B cell (primary cell): Measurements from ENCODE around the gene AP2B1. TPM values are rescaled to one million over a fixed set of nuclear protein-coding genes. Genes with fewer than 3 reads are reported as not detected.

ENCODE experiments used
- ATAC-seq: fragments of 200-7000 bp; cut with Tn5 transposase; one replicate; pipeline ENCODE4 v1.10.0; 2021; ENCODE audit warnings: low read depth, mild to moderate bottlenecking, moderate number of reproducible peaks, moderate library complexity
- CTCF ChIA-PET: fragments of 350-600 bp; sonication (Branson Sonifier 250); formaldehyde crosslinking; loops from one replicate; lab custom pipeline; 2021; ENCODE audit warnings: antibody characterized with exemption, inconsistent platforms; lab: Charles Lee
- POLR2A ChIA-PET: fragments of 350-600 bp; sonication (Branson Sonifier 250); formaldehyde crosslinking; loops from one replicate; lab custom pipeline; 2021; ENCODE audit warnings: antibody characterized with exemption; lab: Charles Lee
- DNase-seq: peaks from one replicate; pipeline ENCODE4 v3.0.0; 2013
- H2AFZ ChIP-seq: 2 replicates; pipeline ENCODE4 v1.6.1; 2012; ENCODE audit warnings: mild to moderate bottlenecking, low read depth, low read length; ENCODE audit not compliant: insufficient read depth, poor library complexity, severe bottlenecking
- H3K27ac ChIP-seq, 2 donors: 1 replicate in 1 of 2; 2 replicates in 1 of 2; pipeline ENCODE4 v1.5.1; 2012 to 2013; ENCODE audit warnings: low read length in 2 of 2, mild to moderate bottlenecking in 2 of 2, moderate library complexity in 1 of 2
- H3K27me3 ChIP-seq, 4 experiments: fragments of 200-600 bp in 1 of 4; sonication (generic) in 1 of 4; replicated peaks in 1 of 4; 1 replicate in 2 of 4; 2 replicates in 2 of 4; pipeline versions ENCODE4 v1.6.1 to v1.7.0; 2013 to 2016; ENCODE audit warnings: low read length in 3 of 4, mild to moderate bottlenecking in 2 of 4, mixed read lengths in 1 of 4, moderate library complexity in 1 of 4; ENCODE audit not compliant: insufficient read depth in 4 of 4, control insufficient read depth in 3 of 4; ENCODE audit errors: control extremely low read depth in 1 of 4
- H3K36me3 ChIP-seq, 2 experiments: replicated peaks in 1 of 2; 1 replicate in 1 of 2; 2 replicates in 1 of 2; pipeline versions ENCODE4 v1.6.1 to v1.7.1; 2013; ENCODE audit warnings: low read length in 1 of 2; ENCODE audit not compliant: insufficient read depth in 2 of 2, control insufficient read depth in 1 of 2; ENCODE audit errors: control extremely low read depth in 1 of 2, extremely low read depth in 1 of 2
- H3K4me1 ChIP-seq, 2 donors: fragments of 200-600 bp in 1 of 2; sonication (generic) in 1 of 2; 1 replicate in 1 of 2; 2 replicates in 1 of 2; pipeline versions ENCODE4 v1.5.1 to v1.6.1; 2013 to 2017; ENCODE audit warnings: low read length in 2 of 2; ENCODE audit not compliant: control insufficient read depth in 2 of 2, insufficient read depth in 2 of 2
- H3K4me2 ChIP-seq: replicated peaks from 2 replicates; pipeline ENCODE3; 2012; ENCODE audit warnings: mild to moderate bottlenecking, low read depth, low read length; ENCODE audit not compliant: poor library complexity, severe bottlenecking
- H3K4me3 ChIP-seq, 5 experiments: fragments of 200-600 bp in 1 of 5; sonication (generic) in 1 of 5; 1 replicate in 3 of 5; 2 replicates in 2 of 5; pipeline versions ENCODE4 v1.5.1 to v1.7.0; 2011 to 2016; ENCODE audit warnings: low read length in 4 of 5, mild to moderate bottlenecking in 4 of 5, low read depth in 2 of 5, control low read depth in 1 of 5, moderate library complexity in 1 of 5; ENCODE audit not compliant: insufficient read depth in 1 of 5; ENCODE audit errors: control extremely low read depth in 1 of 5, extremely low read depth in 1 of 5
- H3K79me2 ChIP-seq: fragments of 200-600 bp; sonication (generic); one replicate; pipeline ENCODE4 v1.6.0; 2016; ENCODE audit warnings: low read length; ENCODE audit not compliant: control insufficient read depth, insufficient read depth
- H3K9ac ChIP-seq: fragments of 200-600 bp; sonication (generic); 2 replicates; pipeline ENCODE4 v1.6.1; 2017; ENCODE audit warnings: mild to moderate bottlenecking, low read length, moderate library complexity
- H3K9me3 ChIP-seq, 3 donors: one replicate each; pipeline versions ENCODE4 v1.6.1 to v1.7.1; 2013; ENCODE audit warnings: low read length in 2 of 3; ENCODE audit not compliant: control insufficient read depth in 2 of 3, insufficient read depth in 1 of 3; ENCODE audit errors: control extremely low read depth in 1 of 3
- H4K20me1 ChIP-seq: 2 replicates; pipeline ENCODE4 v1.6.0; 2012; ENCODE audit warnings: mild to moderate bottlenecking, low read length; ENCODE audit not compliant: insufficient read depth, control insufficient read depth, poor library complexity, severe bottlenecking
- H3K27ac Mint-ChIP-seq: one replicate; pipeline ENCODE4 v1.8.0; 2021; ENCODE audit warnings: mixed read lengths
- H3K27me3 Mint-ChIP-seq: one replicate; pipeline ENCODE4 v1.8.0; 2021; ENCODE audit warnings: mixed read lengths
- H3K4me1 Mint-ChIP-seq: one replicate; pipeline ENCODE4 v1.8.0; 2021; ENCODE audit warnings: mixed read lengths
- H3K4me3 Mint-ChIP-seq: one replicate; pipeline ENCODE4 v1.8.0; 2021; ENCODE audit warnings: mixed read lengths
- H3K9me3 Mint-ChIP-seq: one replicate; pipeline ENCODE4 v1.8.0; 2022; ENCODE audit warnings: mixed read lengths; ENCODE audit not compliant: insufficient read depth
- CTCF ChIP-seq: fragments of 200-600 bp; IDR thresholded peaks from one replicate; pipeline ENCODE4 v1.8.0; 2022; ENCODE audit warnings: antibody characterized with exemption, mild to moderate bottlenecking
- EZH2 ChIP-seq: IDR thresholded peaks from 2 replicates; pipeline ENCODE4 v1.6.1; 2012; ENCODE audit warnings: borderline replicate concordance, low read depth, mild to moderate bottlenecking, moderate library complexity, low read length; ENCODE audit not compliant: insufficient read depth, poor library complexity, severe bottlenecking
- WGBS: methylation state at CpG from one replicate; pipeline ENCODE4 v1.1.5; 2013; ENCODE audit warnings: missing lambda C conversion rate; ENCODE audit not compliant: insufficient coverage; 5-methylcytosine and 5-hydroxymethylcytosine counted together
- intact Hi-C: fragments of 100-400 bp; cut with micrococcal nuclease; formaldehyde crosslinking; loops from one replicate; pipeline ENCODE4 v1.10.0; 2022
- polyA plus RNA-seq: library from polyadenylated mRNA; depleted of rRNA; stranded (reverse); fragments of >200 nt; gene quantifications from 2 replicates; pipeline ENCODE4 v1.2.3, GENCODE V29; 2012
- total RNA-seq, 2 donors: library from RNA; stranded (reverse); fragments of 120-200 nt in 1 of 2; gene quantifications; 1 replicate in 1 of 2; 2 replicates in 1 of 2; pipeline versions ENCODE4 v1.2.3 to v1.2.4, GENCODE V29; 2013 to 2022

The AP2B1 gene
- total and polyA plus RNA-seq, 2 donors (not counting 1 experiment from before 2014, with no cell fraction given), result 33.1 to 123 TPM

- Histone ChIP-seq H3K9me3 (peaks cover 0 to 3% (median 0%) of the 10 kb centered on the region in 3 donors), H3K4me2 (no peak overlapping the region), H3K27ac (no peak overlapping the region), H3K4me1 (no peaks in the 10 kb centered on the region), H3K79me2 (no peaks in the 10 kb centered on the region), H3K4me3 (no peak overlapping the region), H4K20me1 (no peaks in the 10 kb centered on the region), H3K27me3 (peaks cover 0 to 5% (median under 1%) of the 10 kb centered on the region in 4 experiments), H3K9ac (no peak overlapping the region), H2AFZ (no peak overlapping the region), H3K36me3 (no peaks in the 10 kb centered on the region)
- no peaks in the 10 kb centered on the region for H3K9me3 Mint-ChIP-seq
- ChIA-PET CTCF (interaction anchor here (2.0 kb wide), 1 partner anchor 10 kb away, joined by 9 read pairs; no protein-coding TSS in a partner anchor), POLR2A (no interaction called here)
- H3K27ac Mint-ChIP-seq, result no peak overlapping the region
- ATAC-seq, result no peak
- no peak for TF ChIP-seq EZH2
- no peak for TF ChIP-seq CTCF
- H3K27me3 Mint-ChIP-seq, result peaks cover 13% of the 10 kb centered on the region
- intact Hi-C loops, result no loop called here
- no peak for DNase-seq
- H3K4me3 Mint-ChIP-seq, result no peak overlapping the region
- H3K4me1 Mint-ChIP-seq, result no peaks in the 10 kb centered on the region
- 76% methylated on average over 8 of the region's 10 CpGs for WGBS
Measured at GRCh38 chr17:35773679-35774425, 186.7 kb downstream of the AP2B1 start.

- CTCF ChIA-PET, result interaction anchor here (2.0 kb wide), 1 partner anchor 10 kb away, joined by 9 read pairs; no protein-coding TSS in a partner anchor
- Histone ChIP-seq H3K4me3 (no peak overlapping the region), H3K9ac (no peak overlapping the region), H3K27me3 (peaks cover 0 to 5% (median under 1%) of the 10 kb centered on the region in 4 experiments), H3K9me3 (peaks cover 0 to 3% (median 0%) of the 10 kb centered on the region in 3 donors), H2AFZ (no peak overlapping the region), H4K20me1 (no peaks in the 10 kb centered on the region), H3K36me3 (no peaks in the 10 kb centered on the region), H3K4me2 (no peak overlapping the region), H3K79me2 (no peaks in the 10 kb centered on the region), H3K27ac (no peak overlapping the region), H3K4me1 (no peaks in the 10 kb centered on the region)
- intact Hi-C loops, result no loop called here
- Mint-ChIP-seq H3K27me3 (peaks cover 13% of the 10 kb centered on the region), H3K27ac (no peak overlapping the region), H3K4me1 (no peaks in the 10 kb centered on the region), H3K4me3 (no peak overlapping the region), H3K9me3 (no peaks in the 10 kb centered on the region)
- POLR2A ChIA-PET, result no interaction called here
- WGBS, result 79% methylated on average over 2 of the region's 5 CpGs
- DNase-seq (no peak), ATAC-seq (no peak)
- TF ChIP-seq CTCF (no peak), EZH2 (no peak)
Measured at GRCh38 chr17:35774499-35774898, 187.4 kb downstream of the AP2B1 start.
